Occipital lobe (tissue), 2 donors: ENCODE measurements around the gene PPM1L. TPM values are rescaled to one million over a fixed set of nuclear protein-coding genes. Genes with fewer than 3 reads are reported as not detected.

ENCODE experiments used
- DNase-seq: peaks from one replicate; lab custom pipeline; 2025; lab: John Stamatoyannopoulos, UW
- total RNA-seq: library from RNA; depleted of rRNA; stranded (reverse); fragments of >200 nt; gene quantifications from one replicate; pipeline ENCODE4 v1.2.3, GENCODE V29; 2014

The PPM1L gene
- total RNA-seq, 1 donor from 2014 or later: 90.3 TPM

- no peak for DNase-seq
These were observed 50.7 kb downstream of the PPM1L start for GRCh38 chr3:160806686-160807085.

GRCh38 chr3:160808838-160809237 is 52.8 kb downstream of the PPM1L start:
- DNase-seq: no peak

GRCh38 chr3:160809453-160809852 is 53.4 kb downstream of the PPM1L start:
- DNase-seq: no peak

- no peak for DNase-seq
These were observed 54.6 kb downstream of the PPM1L start for GRCh38 chr3:160810362-160811236.

- DNase-seq: no peak
These were observed 55.2 kb downstream of the PPM1L start for GRCh38 chr3:160811237-160811548.

GRCh38 chr3:160812304-160812703 is 56.3 kb downstream of the PPM1L start:
- no peak for DNase-seq

- no peak for DNase-seq
These were observed 59.2 kb downstream of the PPM1L start for GRCh38 chr3:160815280-160815679.

GRCh38 chr3:160820022-160820421 is 64.0 kb downstream of the PPM1L start:
- no peak for DNase-seq

GRCh38 chr3:160820430-160820829 is 64.4 kb downstream of the PPM1L start:
- DNase-seq: no peak

GRCh38 chr3:160822936-160823335 is 66.9 kb downstream of the PPM1L start:
- no peak for DNase-seq

- DNase-seq: no peak
These were observed 69.3 kb downstream of the PPM1L start for GRCh38 chr3:160825311-160825800.

- DNase-seq: no peak
These were observed 70.4 kb downstream of the PPM1L start for GRCh38 chr3:160826408-160826807.

- DNase-seq: no peak
These were observed 71.0 kb downstream of the PPM1L start for GRCh38 chr3:160826991-160827390.

- no peak for DNase-seq
These were observed 71.5 kb downstream of the PPM1L start for GRCh38 chr3:160827516-160827915.

GRCh38 chr3:160828880-160829279 is 72.8 kb downstream of the PPM1L start:
- no peak for DNase-seq

GRCh38 chr3:160829486-160830009 is 73.5 kb downstream of the PPM1L start:
- no peak for DNase-seq

- DNase-seq: no peak
These were observed 74.8 kb downstream of the PPM1L start for GRCh38 chr3:160830796-160831195.

- no peak for DNase-seq
These were observed 75.4 kb downstream of the PPM1L start for GRCh38 chr3:160831401-160831800.

- DNase-seq: no peak
These were observed 81.5 kb downstream of the PPM1L start for GRCh38 chr3:160837394-160837980.

- DNase-seq: no peak
These were observed 84.6 kb downstream of the PPM1L start for GRCh38 chr3:160840590-160840989.

GRCh38 chr3:160841455-160841854 is 85.4 kb downstream of the PPM1L start:
- DNase-seq: no peak
